HUES6 (cell line): ENCODE data around the gene TXNL4A.

ENCODE experiments used
- H3K27ac ChIP-seq: 2 replicates; pipeline ENCODE4 v1.7.0; 2013; ENCODE audit warnings: low read depth, mild to moderate bottlenecking, low read length, inconsistent platforms
- H3K27me3 ChIP-seq: 2 replicates; pipeline ENCODE4 v1.6.1; 2013; ENCODE audit warnings: low read length; ENCODE audit not compliant: control insufficient read depth, insufficient read depth
- H3K36me3 ChIP-seq: 2 replicates; pipeline ENCODE4 v1.6.1; 2013; ENCODE audit warnings: low read length; ENCODE audit not compliant: control insufficient read depth, insufficient read depth
- H3K4me1 ChIP-seq: 2 replicates; pipeline ENCODE4 v1.6.1; 2013; ENCODE audit warnings: low read length; ENCODE audit not compliant: control insufficient read depth, insufficient read depth
- H3K4me3 ChIP-seq: 2 replicates; pipeline ENCODE4 v1.5.1; 2013; ENCODE audit warnings: low read depth, low read length
- H3K9ac ChIP-seq: one replicate; pipeline ENCODE4 v1.6.1; 2013; ENCODE audit warnings: mild to moderate bottlenecking, low read length
- H3K9me3 ChIP-seq: 2 replicates; pipeline ENCODE4 v1.6.1; 2013; ENCODE audit warnings: low read depth, low read length; ENCODE audit not compliant: control insufficient read depth, insufficient read depth

Gene TXNL4A

DNA sequence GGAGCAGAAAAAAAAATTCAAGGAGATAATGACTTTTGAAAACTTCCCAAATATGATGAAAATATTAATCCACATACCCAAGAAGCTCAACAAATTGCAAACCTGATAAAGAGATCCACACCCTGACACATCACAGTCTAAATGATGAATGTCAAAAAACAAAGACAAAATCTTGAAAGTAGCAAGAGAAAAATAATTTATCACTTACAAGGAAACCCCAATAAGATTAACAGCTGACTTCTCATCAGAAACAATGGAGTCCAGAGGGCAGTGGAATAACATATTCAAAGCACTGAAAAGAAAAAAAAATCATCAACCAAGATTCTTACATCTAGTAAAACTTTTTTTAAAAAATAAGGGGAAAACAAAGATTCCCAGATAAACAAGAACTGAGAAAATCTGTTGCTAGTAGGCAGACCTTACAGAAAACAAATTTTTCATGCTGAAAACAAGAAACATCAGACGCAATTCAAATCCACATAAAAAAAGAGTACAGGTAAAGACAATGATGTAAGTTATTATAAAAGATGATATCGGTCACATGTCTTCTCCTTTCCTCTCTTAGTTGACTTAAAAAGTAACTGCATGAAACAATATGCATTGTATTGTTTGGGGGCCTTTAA lies 58.2 kb downstream of the TXNL4A start:
- H3K9me3 ChIP-seq: peaks cover 37% of the 10 kb centered on the region
- no peaks in the 10 kb centered on the region for H3K27me3 ChIP-seq
- no peak overlapping the region for H3K4me3 ChIP-seq
- H3K27ac ChIP-seq: no peak overlapping the region
- H3K4me1 ChIP-seq: no peaks in the 10 kb centered on the region; the same call in 1 of the 2 replicates
- H3K36me3 ChIP-seq: peaks cover 1% of the 10 kb centered on the region; the same call in 1 of the 2 replicates
- H3K9ac ChIP-seq: no peak overlapping the region

DNA sequence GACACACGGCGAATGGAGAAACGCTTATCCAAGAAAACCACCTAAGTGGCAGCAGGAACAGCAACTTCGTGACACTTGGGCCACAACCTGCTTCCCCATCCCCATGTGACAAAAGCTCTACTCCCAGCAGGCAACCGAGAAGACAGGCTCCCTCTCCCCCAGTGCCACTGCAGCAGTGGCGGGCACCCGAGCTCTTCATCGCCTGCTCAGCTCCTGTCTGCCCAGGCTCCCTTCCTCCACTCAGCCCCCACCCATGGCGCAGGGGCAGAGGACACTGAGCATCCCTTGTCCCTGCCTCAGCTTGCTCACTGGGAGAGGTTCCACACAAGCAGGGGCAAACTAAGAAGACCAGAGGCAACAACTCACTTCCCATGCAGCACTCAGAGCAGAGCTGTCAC lies 59.8 kb downstream of the TXNL4A start:
- no peaks in the 10 kb centered on the region for H3K27me3 ChIP-seq
- no peak overlapping the region for H3K9ac ChIP-seq
- no peak overlapping the region for H3K4me3 ChIP-seq
- H3K36me3 ChIP-seq: no peaks in the 10 kb centered on the region; the same call in 1 of the 2 replicates
- H3K27ac ChIP-seq: no peak overlapping the region
- peaks cover 36% of the 10 kb centered on the region for H3K9me3 ChIP-seq
- H3K4me1 ChIP-seq: no peaks in the 10 kb centered on the region; the same call in 1 of the 2 replicates

DNA sequence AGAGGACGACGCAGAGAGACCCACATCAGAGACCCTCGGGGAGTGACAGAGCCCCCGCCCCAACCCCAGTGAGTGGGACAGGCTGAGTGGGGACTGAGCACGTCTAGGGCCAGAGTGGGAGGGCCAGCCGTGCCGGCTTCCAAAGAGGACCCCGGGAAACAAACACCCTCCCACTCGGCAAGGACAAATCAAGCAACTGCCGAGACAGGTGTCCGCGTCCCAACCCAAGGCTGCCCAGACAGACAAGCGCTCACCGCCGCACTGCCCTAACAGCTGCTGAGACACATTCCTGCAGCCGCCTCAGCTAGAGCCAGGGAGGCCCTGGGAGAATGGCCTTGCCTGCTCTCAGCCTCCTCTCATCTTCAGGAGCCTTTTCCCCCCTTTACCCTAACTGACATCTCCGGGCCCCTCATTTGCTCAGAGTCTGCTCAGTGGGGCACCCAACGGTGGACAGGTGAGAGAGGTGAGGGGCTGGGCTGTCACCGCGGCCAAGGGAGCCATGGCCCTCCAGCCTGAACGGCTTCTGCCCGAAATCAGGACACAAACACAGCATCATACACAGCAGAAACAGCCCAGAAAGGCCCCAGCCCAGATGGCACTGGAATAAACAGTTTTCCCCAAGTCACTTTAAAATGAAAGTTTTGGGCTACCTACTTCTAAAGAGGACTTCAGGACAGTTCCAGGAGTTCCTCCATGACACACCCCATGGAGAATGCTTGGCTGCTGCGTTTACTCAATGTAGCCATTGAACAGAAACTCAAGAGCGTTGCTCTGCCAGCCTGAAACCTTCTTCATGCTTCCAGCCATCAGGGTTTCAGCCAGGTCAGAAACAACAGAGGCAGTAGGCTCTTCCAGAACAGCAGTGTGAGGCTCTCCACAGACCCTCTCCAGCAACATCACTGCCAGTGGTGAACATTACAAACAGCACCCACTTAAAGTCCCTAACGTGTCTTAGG lies 60.5 kb downstream of the TXNL4A start:
- H3K4me3 ChIP-seq: no peak overlapping the region
- no peaks in the 10 kb centered on the region; the same call in 1 of the 2 replicates for H3K4me1 ChIP-seq
- no peaks in the 10 kb centered on the region for H3K27me3 ChIP-seq
- peaks cover 31% of the 10 kb centered on the region for H3K9me3 ChIP-seq
- no peaks in the 10 kb centered on the region; the same call in 1 of the 2 replicates for H3K36me3 ChIP-seq
- H3K27ac ChIP-seq: no peak overlapping the region; the same call in 1 of the 2 replicates
- H3K9ac ChIP-seq: no peak overlapping the region

DNA sequence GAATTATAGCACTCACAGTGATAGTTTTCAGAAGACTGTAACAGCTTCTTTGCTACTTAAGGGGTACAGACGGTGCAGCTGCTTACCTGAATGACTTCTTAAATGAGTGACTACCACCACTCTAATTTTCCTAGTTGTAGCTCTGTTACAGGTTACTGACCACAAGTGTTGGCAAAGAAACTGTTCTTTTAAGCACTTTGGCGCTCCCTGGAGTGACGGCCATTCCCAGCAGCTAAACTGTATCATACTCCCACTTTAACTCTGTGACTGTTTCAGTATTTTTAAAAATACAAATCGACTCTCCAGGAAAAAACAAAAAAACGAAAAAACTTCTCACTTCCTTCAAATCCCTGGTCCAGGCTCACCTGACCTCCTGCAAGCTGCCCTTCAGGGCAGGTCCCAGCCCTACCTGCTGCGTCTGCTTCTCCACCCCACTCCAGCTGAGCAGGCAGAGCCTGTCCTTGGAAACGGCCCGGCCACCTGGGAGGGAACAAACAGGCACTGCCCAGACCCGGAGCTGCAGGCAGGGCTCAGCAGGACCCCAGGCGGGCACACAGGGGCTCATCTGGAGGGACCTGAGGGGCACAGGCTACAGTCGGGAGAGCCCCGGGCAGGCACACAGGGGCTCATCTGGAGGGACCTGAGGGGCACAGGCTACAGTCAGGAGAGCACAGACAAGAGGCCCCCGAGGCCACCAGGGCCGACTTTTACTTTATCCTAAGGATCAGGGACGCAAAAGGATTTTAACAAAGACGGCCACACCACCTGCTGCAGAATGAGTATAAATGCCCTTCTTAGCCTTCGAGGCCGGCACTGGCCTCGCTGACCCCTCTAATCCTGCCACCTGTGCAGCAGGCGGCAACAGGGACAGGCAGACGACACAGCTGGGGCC lies 61.4 kb downstream of the TXNL4A start:
- Histone ChIP-seq H3K36me3 (no peaks in the 10 kb centered on the region; the same call in 1 of the 2 replicates), H3K27me3 (no peaks in the 10 kb centered on the region), H3K9ac (no peak overlapping the region), H3K4me3 (no peak overlapping the region), H3K27ac (no peak overlapping the region), H3K4me1 (no peaks in the 10 kb centered on the region; the same call in 1 of the 2 replicates), H3K9me3 (peaks cover 26% of the 10 kb centered on the region)

DNA sequence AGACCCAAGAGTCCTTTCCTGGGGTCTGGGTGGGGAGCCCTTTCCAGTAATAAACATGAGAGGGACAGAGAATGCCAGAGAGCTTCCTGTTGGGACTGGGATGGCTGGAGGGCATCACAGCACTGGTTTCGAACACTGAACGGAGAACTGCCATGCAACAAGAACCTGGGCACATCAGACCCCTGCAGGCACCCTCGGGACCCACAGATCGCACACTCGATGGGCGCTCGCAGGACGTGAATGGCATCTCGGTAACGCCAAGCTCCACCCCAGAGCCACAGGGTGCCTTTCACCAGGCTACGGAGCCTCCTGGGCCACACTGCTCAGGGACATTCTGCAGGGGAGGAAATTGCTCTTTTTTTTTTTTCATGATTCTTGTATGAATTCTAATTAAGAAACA lies 62.1 kb downstream of the TXNL4A start:
- Histone ChIP-seq H3K27me3 (no peaks in the 10 kb centered on the region), H3K36me3 (no peaks in the 10 kb centered on the region; the same call in 1 of the 2 replicates), H3K4me3 (no peak overlapping the region), H3K27ac (no peak overlapping the region), H3K9ac (no peak overlapping the region), H3K4me1 (no peaks in the 10 kb centered on the region; the same call in 1 of the 2 replicates), H3K9me3 (peaks cover 22% of the 10 kb centered on the region)

DNA sequence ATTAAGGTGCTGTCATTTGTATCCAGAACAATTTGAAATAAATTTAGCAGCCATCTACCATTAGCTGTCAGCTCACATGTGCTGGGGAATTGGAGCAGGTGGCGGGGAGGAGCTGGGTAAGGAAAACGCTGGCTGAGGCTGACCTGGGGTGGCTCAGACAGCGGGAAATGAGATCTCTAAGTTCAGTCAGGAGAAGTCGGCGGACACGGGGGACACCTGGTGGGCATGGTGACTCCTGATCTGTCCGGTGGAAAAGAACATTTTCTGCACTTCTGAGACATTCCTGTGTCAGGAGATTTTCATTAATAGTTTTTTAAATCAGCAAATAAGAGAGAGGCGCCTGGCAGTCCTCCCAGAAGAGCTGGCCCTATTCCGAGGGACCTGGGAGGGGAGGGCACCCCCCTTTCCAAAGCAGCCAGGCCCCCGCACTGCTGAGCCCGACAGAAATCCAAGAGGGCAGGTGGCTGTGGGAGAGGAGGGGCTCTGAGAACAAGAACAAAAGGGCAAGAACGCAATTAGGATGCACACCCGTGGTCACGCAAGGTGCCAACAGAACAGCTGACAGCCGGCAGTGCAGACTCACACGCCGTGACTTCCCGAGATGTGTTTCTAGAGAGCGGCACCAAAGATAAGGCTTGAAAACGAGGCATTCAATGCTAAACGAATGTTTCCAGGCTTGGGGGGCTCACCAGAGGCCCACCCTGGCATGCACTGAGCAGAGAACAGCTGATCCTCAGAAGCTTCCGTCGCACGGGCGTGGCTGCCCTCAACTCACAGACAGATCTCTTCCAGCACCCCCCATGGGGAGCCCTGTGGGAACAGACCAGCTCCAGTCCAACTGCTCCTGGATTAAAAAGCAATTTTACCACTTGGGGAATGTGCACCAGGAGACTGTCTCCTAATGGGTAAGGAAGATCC lies 63.3 kb downstream of the TXNL4A start:
- Histone ChIP-seq H3K27ac (no peak overlapping the region), H3K27me3 (no peaks in the 10 kb centered on the region), H3K4me3 (no peak overlapping the region), H3K4me1 (no peaks in the 10 kb centered on the region; the same call in 1 of the 2 replicates), H3K9me3 (peaks cover 13% of the 10 kb centered on the region), H3K36me3 (no peaks in the 10 kb centered on the region; the same call in 1 of the 2 replicates), H3K9ac (no peak overlapping the region)

DNA sequence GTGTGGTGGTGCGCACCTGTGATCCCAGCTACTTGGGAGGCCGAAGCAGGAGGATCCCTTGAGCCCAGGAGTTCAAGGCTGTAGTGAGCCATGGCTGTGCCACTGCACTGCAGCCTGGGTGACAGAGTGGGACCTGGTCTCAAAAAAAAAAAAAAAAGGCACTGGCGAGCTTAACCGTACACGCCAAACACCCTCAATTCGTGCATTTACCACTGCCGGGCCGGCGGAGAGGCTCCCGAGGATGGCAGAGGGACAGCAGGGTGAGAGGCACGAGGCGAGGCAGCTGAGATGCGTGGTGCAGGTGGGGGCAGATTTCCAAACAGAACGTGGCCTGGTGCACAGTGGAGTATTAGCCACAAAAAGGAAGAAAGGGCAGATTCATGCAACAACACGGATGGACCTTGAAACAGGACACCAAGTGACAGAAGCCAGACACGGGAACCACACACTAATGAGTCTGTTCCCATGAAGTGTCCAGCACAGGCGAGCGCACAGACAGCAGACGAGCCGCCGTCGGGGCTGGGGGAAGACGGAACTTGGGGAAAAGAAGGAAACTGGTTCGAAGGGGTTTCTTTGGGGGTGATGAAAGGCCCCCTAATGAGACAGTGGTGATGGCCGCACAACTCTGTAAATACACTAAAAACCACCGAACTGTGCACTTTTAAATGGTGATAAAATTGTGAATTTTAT lies 64.3 kb downstream of the TXNL4A start:
- Histone ChIP-seq H3K27me3 (no peaks in the 10 kb centered on the region), H3K27ac (no peak overlapping the region), H3K4me1 (no peaks in the 10 kb centered on the region; the same call in 1 of the 2 replicates), H3K36me3 (peaks cover 2% of the 10 kb centered on the region), H3K9me3 (peaks cover 6% of the 10 kb centered on the region; the same call in 1 of the 2 replicates), H3K4me3 (no peak overlapping the region), H3K9ac (no peak overlapping the region)

DNA sequence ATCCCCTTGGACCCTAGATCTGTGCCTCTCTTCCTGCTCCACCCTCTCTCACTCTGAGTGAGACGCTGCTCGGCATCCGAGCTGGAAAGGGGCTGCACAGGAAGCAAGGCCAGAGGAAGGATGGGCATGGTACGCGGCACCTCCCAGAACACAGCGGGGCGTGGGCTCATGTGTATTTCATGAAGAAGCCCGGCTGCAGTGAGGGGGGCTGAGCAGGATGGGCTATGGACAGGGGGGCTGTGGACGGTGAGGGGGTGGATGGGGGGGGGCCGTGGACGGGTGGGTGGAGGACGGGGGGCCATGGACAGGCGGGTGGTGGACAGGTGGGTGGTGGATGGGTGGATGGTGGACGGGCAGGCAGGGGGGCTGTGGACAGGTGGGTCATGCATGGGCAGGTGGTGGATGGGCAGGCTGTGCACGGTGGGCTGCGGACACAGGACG lies 65.4 kb downstream of the TXNL4A start:
- no peaks in the 10 kb centered on the region for H3K27me3 ChIP-seq

DNA sequence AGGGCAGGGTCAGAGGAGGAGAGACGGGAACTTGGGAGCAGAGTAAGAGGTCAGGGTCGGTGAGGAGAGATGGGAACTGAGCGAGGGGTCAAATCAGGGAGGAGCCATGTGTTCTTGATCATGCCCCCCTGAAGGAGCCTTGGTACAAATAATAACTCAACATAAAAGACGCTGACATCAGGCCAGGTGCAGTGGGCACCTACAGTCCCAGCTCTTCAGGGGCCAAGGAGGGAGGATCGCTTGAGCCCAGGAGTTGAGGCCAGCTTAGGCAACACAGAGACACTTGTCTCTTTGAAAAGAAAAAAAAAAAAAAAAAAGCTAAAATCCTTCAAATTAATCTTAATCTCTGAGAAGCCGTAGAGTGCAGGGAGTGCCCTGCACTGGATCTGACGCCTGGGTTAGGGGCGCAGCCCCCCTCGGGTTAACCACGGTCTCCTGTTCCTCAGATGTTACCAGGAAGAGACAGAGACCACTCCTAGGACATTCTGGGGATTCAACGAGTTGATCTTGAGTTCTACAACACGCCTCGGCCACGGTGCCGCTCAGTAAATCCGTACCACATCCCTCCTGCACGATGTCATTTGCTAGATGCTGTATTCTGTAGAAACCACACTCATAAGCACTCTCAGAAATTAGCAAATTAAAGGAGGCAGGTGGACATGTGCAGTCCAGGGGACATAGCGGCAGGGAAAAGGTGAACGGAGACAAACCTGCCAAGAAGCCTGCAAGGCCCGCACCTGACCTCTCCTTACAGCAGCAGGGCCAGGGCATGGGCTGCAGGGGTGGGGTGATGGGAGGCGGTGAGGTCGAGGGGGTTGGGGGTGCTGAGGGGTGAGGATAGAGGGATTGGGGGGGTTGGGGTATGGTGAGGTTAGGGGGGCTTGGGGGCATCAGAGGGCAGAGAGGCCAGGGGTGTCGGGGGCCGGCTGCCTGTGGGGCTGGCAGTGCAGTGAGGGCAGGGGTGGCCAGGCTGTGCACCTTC lies 66.1 kb downstream of the TXNL4A start:
- no peaks in the 10 kb centered on the region for H3K27me3 ChIP-seq
- H3K9me3 ChIP-seq: no peaks in the 10 kb centered on the region
- H3K9ac ChIP-seq: no peak overlapping the region
- no peak overlapping the region for H3K27ac ChIP-seq
- H3K36me3 ChIP-seq: peaks cover 2% of the 10 kb centered on the region
- H3K4me3 ChIP-seq: no peak overlapping the region
- H3K4me1 ChIP-seq: no peaks in the 10 kb centered on the region; the same call in 1 of the 2 replicates

More for the DNA sequence above, 65.4 kb downstream of the TXNL4A start:
- no peak overlapping the region for H3K9ac ChIP-seq
- H3K27ac ChIP-seq: no peak overlapping the region
- no peaks in the 10 kb centered on the region for H3K9me3 ChIP-seq
- no peak overlapping the region for H3K4me3 ChIP-seq
- peaks cover 2% of the 10 kb centered on the region for H3K36me3 ChIP-seq
- H3K4me1 ChIP-seq: no peaks in the 10 kb centered on the region; the same call in 1 of the 2 replicates
